HG03439 (cell line): ENCODE measurements around the gene EMX1.
"Not testable (repeated sequence)": the region's sequence is repeated elsewhere in the genome, so short reads cannot be mapped to it uniquely, and the experiment has no call there.

Source experiments
- ATAC-seq: cut with Tn5 transposase; IDR thresholded peaks from one replicate; pipeline ENCODE4 v1.9.1; 2021; ENCODE audit warnings: mild to moderate bottlenecking, moderate library complexity; ENCODE audit not compliant: unreplicated experiment

EMX1 gene

GRCh38 chr2:72900191-72900825 lies 17.0 kb upstream of the EMX1 start:
- no peak for ATAC-seq

DNA sequence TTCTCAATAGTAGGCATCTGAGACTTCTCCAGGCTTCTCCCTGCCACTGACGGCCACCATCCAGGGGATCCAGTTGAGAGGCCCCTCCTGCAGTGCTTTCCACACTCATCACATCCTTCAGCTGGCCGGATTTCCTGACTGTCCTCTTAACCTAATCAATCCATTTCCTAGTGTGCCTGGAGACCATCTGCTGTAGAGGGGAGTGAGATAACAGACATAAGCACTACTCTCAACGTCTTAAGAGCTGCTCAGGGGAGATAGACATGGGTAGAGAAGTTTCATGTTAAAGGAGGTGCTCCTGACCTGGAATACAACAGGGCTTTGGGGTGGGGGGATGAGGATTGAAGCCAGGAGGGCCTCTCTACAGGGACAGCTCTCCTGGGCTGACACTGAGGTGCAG lies 15.9 kb upstream of the EMX1 start:
- no peak for ATAC-seq

- ATAC-seq, result not testable (repeated sequence)
Observed at GRCh38 chr2:72907369-72907768, 9.9 kb upstream of the EMX1 start.

DNA sequence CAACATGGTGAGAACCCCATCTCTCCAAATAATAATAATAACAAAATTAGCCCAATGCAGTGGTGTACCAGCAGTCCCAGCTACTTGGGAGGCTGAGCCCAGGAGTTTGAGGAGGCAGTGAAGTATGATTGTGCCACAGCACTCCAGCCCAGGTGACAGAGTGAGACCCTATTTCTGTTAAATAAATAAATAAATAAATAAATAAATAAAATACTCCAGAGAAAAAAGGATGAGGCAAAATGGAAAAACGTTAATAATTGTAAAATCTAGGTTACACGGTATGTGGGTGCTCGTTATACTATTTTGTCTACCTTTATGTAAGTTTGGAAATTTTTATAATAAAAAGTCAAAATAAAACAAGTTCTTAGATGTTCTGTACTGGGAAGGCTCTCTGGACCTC lies 8.6 kb upstream of the EMX1 start:
- no peak for ATAC-seq

- no peak for ATAC-seq
Observed at GRCh38 chr2:72911256-72911655, 6.1 kb upstream of the EMX1 start.

DNA sequence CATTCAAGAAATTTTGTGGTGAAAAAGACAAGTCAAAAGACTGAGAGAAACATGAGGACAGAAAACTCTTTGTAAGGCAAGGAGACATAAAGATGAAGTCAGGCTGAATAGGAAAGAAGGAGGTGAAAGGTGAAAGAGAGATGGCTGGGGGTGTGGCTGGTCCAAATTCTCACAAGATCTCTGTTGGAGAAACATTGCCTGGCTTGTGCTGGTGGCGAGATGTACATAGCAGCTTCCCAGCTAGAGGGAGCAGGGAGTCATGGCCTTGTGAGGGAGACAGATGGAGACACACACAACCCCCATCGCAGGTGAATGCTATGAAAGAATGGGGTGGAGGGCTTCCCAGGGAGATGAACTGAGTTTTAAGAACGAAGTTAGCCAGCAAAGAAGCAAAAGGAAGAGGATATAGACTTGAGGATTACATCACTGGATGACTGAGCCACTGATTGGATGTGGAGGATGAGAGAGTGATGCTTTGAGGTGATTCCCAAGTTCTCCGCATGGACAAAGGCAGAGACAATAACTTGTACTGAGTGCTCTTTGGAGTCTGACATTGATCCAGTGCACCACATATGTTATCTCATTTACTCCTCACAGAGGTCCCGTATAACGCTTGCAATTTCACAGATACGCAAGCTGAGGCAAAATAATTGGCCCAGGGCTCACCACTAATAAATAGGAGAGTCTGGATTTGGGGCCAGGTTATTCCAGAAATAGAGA lies 3.7 kb upstream of the EMX1 start:
- no peak for ATAC-seq

GRCh38 chr2:72914206-72914559 lies 3.1 kb upstream of the EMX1 start:
- no peak for ATAC-seq

DNA sequence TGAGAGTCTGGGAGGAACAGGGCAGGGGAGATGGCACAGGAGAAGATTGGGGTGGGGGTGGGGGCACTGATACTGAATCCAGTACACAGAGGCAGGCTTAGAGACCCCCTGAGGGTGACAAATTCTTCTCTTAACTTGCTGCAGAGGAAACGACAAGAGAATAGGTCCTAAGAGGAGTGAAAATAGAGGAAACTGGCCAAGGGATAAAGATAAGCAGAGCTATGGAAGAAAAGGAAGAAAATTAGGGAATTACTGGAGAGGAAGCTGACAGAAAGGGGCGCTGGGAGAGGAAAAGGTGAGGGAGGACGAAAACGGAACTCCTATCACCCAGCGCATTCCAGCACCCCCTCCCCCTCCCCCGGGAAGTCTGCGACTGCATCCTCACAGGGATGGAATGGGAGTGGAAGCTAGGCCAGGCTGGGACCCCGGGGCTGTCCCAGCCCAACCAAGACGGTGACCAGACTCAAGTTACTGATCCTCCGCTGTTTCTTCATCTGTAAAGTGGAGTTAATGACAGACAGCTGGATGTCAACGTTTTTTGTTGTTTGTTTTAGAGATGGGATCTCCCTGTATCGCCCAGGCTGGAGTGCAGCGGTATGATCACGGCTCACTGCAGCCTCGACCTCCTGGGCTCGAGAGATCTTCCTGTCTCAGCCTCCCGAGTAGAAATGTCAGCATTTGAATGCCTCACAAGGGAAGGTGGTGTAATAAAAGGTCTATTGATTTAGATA lies 2.6 kb upstream of the EMX1 start:
- no peak for ATAC-seq

DNA sequence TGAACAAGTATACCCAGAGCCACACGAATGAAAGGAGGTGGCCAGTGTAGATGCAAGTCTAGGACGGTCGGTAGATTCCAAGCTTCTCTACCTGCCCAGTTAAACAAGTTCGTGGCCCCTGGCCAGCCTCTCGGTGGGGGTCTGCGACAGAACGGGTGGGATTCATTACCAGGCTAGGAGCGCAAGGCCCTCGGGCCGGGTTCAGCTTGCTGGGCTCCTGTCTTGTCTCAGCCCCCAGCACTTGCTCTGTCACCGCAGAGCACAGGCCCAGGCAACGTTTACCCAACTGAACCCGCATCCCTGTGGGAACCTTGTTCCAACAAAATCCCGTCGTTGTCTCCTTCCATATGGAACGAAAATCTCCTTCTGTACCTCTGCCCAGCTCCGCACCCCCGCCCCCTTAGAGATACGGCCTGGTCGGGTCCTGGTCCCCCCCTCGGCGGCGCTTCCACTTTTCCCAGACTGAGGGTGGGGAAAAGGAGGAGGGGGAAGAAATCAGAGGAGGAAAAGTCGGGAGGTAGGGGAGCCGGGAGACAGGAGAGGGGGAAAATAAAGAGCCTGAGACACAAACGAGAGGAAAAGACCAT lies 1.9 kb upstream of the EMX1 start:
- ATAC-seq, result no peak

DNA sequence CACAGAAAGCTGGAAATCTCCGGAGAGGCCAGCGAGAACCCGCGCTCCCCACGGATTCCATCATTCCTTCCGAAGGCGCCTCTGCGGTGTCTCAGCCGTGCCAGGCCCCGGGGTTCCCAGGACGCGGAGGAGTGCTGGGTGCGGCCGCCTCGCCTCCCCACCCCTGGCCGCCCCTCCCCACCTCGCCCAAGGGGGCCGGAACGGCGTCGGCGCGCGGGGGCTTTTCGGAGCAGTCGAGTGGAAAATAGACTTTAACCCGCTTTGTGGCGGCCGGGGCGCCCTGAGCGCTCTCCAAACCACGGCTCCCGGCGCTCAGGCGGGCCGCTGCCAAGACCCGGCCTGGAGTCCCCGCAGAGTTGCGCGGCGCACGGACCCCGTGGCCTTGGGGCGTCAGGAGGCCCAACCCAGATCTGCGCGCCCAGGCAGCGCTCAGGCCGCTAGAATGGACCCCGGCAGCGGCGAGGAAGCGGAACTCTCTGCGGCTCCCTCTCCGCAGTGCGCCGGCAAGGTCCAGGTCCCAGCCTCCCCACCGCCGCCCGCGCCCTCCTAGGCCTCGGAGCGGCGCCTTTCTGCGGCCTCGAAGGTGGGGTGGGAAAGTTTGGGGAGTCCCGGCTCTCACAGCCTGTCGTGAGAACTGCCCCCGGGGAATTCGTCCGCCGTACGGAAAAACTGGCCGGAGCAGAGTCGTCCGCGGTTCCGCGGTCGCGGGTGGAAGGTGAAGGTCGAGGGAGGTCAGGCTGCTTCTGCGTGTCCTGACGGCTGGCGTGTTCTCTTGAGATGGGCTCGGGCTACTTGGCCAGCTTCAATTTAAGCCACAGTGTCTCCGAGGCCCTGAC lies 1.2 kb upstream of the EMX1 start:
- ATAC-seq, result peak; percentile 59

GRCh38 chr2:72916743-72917137 lies 579 bp upstream of the EMX1 start:
- ATAC-seq, result no peak

DNA sequence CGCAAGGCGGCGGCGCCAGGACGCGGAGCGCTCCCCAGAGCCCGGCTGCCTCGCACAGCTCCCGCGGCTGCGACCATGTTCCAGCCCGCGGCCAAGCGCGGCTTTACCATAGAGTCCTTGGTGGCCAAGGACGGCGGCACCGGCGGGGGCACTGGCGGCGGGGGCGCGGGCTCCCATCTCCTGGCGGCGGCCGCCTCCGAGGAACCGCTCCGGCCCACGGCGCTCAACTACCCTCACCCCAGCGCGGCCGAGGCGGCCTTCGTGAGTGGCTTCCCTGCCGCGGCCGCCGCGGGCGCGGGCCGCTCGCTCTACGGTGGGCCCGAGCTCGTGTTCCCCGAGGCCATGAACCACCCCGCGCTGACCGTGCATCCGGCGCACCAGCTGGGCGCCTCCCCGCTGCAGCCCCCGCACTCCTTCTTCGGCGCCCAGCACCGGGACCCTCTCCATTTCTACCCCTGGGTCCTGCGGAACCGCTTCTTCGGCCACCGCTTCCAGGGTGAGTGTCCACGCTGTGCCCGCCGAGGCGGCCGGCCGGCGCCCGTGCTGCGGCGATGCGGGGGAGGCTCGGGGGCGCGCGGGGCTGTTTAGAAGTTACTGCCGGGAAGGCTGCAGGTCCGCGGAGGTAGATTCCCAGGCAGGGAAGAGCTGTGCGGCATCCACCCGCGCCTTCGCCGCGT lies 696 bp downstream of the EMX1 start:
- no peak for ATAC-seq

DNA sequence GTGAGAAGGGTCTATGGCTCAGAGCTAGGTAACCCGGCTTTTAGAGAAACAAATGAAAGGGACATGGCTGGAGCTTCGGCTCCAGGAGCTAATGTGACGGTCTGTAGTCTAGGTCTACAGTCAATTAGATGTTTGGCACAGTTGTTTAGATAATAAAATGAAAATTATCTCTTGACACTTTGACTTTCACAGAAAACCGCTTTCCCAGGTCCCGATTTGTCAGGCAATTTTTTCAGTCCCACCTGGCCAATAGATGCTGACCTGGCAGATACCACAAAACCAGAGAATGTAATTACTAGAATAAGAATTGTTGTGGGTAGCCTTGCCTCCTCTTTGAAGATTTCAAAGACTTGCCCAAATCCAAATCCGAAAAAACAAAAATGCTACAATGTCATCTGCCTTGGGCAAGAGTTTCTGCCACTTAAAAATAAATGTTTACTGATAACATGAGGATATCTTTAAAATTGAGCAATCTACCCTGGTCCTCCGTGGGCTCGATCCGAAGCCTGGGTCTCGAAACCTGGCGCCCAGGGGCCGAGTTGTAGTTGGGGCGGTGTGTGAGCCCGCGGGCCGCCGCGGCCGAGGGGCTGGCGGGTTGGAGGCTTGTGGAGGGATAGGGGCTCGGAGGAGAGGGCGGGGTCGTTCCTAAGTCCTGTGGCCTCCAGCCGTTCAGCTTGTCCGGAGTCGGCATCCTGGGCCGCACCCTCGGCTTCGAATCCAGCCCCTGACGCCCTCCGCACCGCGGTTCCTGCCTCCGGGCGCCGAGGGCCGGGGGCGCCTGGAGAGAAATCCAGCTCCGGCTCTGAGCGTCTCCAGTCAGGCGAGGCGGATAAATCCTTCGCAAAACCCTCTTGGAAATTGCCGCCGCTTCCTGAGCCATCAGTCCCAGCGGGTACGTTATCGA lies 2.3 kb downstream of the EMX1 start:
- ATAC-seq, result no peak

GRCh38 chr2:72920318-72921087 lies 3.2 kb downstream of the EMX1 start:
- no peak for ATAC-seq

- no peak for ATAC-seq
Observed at GRCh38 chr2:72921088-72921851, 4.0 kb downstream of the EMX1 start.

DNA sequence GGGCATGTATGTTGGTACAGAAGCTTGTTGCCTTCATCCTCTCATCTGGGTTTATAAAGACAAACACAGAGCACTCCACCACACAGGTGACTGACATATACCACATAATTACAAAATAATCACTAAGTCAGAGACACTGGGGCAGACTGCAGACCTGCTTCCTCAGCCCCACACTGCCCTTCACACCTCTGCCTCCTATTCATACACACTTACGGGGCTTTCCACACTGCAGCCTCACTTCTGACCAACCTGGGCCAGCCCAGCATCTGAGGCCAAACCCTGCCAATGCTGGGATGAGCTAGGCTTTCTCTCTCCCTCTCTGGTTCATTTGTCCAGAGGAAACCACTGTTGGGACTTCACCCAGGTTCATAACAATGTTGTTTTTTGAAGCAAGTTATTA lies 4.5 kb downstream of the EMX1 start:
- no peak for ATAC-seq

DNA sequence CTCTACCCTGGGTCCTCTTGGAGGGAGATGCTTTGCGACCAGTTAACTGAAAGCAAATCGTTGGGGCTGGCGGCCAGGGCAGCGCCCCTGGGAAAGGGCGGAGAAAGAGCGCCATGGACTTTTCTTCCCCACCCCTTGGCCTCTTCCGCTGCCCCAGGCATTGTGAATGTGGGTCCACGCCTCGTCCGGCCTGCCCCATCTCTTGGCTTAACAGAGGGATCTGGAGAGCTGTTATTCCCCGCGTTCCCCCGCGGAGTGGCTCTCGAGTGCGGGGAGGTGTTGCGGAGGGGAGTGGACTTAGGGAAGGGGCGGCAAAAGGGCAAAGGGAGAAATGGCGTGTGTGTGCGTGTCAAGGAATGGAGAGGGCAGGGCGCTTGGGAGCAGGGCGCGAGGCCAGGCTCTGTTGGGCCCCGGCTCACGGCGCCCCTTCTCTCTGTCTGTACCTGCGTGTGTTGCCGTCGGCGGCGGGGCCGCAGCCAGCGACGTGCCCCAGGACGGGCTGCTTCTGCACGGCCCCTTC lies 6.6 kb downstream of the EMX1 start:
- no peak for ATAC-seq
